ENCODE results near the gene PIK3CD. TPM values are rescaled to one million over a fixed set of nuclear protein-coding genes. Genes with fewer than 3 reads are reported as not detected.

The PIK3CD gene
- polyA plus RNA-seq, 1 donor from 2014 or later = 4.2 TPM

DNA sequence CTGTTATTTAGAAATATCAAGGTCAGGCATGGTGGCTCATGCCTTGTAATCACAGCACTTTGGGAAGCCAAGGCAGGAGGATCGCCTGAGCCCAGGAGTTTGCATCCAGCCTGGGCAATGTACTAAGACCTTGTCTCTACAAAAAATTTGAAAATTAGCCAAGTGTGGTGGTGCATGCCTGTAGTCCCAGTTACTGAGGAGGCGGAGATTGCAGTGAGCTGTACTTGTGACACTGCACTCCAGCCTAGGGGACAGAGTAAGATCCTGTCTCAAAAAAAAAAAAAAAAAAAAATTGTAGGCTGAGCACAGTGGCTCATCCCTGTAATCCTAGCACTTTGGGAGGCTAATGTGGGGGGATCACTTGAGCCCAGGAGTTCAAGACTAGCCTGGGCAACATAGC, 45.3 kb downstream of the PIK3CD start:
- Histone ChIP-seq H3K36me3 (ENCODE audit: insufficient read depth, low read length) (no peaks in the 10 kb centered on the region), H2AFZ (ENCODE audit: low read depth, low read length) (no peak overlapping the region), H3K9me3 (ENCODE audit: low read length) (no peaks in the 10 kb centered on the region), H3K4me3 (ENCODE audit: low read length) (no peak overlapping the region), H3K27me3 (ENCODE audit: insufficient read depth, low read depth, low read length) (no peaks in the 10 kb centered on the region), H3K9me2 (ENCODE audit: insufficient read depth, low read length) (no peaks in the 10 kb centered on the region), H3K9ac (ENCODE audit: low read length) (no peak overlapping the region), H3F3A (ENCODE audit: insufficient read depth, low read length, poor library complexity, severe bottlenecking) (no peaks in the 10 kb centered on the region), H4K20me1 (ENCODE audit: insufficient read depth) (no peaks in the 10 kb centered on the region), H3K4me2 (ENCODE audit: low read length) (no peak overlapping the region), H3K27ac (ENCODE audit: low read length) (no peak overlapping the region), H3K79me2 (replicated peaks; ENCODE audit: insufficient read depth, low read length) (no peaks in the 10 kb centered on the region)
- TF ChIP-seq, protein P1, sequence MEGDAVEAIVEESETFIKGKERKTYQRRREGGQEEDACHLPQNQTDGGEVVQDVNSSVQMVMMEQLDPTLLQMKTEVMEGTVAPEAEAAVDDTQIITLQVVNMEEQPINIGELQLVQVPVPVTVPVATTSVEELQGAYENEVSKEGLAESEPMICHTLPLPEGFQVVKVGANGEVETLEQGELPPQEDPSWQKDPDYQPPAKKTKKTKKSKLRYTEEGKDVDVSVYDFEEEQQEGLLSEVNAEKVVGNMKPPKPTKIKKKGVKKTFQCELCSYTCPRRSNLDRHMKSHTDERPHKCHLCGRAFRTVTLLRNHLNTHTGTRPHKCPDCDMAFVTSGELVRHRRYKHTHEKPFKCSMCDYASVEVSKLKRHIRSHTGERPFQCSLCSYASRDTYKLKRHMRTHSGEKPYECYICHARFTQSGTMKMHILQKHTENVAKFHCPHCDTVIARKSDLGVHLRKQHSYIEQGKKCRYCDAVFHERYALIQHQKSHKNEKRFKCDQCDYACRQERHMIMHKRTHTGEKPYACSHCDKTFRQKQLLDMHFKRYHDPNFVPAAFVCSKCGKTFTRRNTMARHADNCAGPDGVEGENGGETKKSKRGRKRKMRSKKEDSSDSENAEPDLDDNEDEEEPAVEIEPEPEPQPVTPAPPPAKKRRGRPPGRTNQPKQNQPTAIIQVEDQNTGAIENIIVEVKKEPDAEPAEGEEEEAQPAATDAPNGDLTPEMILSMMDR (IDR thresholded peaks at IDR 0.05; ENCODE audit: poor library complexity, severe bottlenecking) = no peak
- TF ChIP-seq RAD21 (conservative IDR thresholded peaks at IDR 0.05) (no peak), POLR2AphosphoS5 (IDR thresholded peaks at IDR 0.05) (no peak), SMC3 (conservative IDR thresholded peaks at IDR 0.05; ENCODE audit: poor library complexity) (no peak), TAF1 (IDR thresholded peaks at IDR 0.05; ENCODE audit: low read depth) (no peak), EP300 (conservative IDR thresholded peaks at IDR 0.05; ENCODE audit: poor library complexity, severe bottlenecking) (no peak), EZH2 (IDR thresholded peaks at IDR 0.05; ENCODE audit: borderline replicate concordance, insufficient read depth, low read length, poor library complexity, severe bottlenecking) (no peak), MXI1 (conservative IDR thresholded peaks at IDR 0.05; ENCODE audit: poor library complexity, severe bottlenecking) (no peak)
- TF ChIP-seq, protein P2, sequence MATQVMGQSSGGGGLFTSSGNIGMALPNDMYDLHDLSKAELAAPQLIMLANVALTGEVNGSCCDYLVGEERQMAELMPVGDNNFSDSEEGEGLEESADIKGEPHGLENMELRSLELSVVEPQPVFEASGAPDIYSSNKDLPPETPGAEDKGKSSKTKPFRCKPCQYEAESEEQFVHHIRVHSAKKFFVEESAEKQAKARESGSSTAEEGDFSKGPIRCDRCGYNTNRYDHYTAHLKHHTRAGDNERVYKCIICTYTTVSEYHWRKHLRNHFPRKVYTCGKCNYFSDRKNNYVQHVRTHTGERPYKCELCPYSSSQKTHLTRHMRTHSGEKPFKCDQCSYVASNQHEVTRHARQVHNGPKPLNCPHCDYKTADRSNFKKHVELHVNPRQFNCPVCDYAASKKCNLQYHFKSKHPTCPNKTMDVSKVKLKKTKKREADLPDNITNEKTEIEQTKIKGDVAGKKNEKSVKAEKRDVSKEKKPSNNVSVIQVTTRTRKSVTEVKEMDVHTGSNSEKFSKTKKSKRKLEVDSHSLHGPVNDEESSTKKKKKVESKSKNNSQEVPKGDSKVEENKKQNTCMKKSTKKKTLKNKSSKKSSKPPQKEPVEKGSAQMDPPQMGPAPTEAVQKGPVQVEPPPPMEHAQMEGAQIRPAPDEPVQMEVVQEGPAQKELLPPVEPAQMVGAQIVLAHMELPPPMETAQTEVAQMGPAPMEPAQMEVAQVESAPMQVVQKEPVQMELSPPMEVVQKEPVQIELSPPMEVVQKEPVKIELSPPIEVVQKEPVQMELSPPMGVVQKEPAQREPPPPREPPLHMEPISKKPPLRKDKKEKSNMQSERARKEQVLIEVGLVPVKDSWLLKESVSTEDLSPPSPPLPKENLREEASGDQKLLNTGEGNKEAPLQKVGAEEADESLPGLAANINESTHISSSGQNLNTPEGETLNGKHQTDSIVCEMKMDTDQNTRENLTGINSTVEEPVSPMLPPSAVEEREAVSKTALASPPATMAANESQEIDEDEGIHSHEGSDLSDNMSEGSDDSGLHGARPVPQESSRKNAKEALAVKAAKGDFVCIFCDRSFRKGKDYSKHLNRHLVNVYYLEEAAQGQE (IDR thresholded peaks at IDR 0.05; ENCODE audit: borderline replicate concordance) = no peak

DNA sequence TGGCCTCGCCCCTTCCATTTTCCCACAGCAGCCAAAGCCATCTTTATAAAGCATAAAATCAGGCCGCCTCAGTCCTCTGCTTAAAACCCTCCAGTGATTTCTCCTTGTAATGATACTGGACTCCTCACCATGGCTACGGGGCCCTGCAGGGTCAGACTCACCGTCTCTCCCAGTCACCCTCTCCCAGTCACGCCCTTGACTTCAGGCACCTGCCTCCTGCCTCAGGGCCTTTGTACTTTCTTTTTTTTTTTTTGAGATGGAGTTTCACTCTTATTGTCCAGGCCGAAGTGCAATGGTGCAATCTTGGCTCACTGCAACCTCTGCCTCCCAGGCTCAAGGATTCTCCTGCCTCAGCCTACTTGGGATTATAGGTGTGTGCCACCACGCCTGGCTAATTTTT, 47.8 kb downstream of the PIK3CD start:
- Histone ChIP-seq H3K4me3 (ENCODE audit: low read length) (no peak overlapping the region), H3K27ac (ENCODE audit: low read length) (no peak overlapping the region), H3K9me2 (ENCODE audit: insufficient read depth, low read length) (no peaks in the 10 kb centered on the region), H3K79me2 (replicated peaks; ENCODE audit: insufficient read depth, low read length) (no peaks in the 10 kb centered on the region), H3K27me3 (ENCODE audit: insufficient read depth, low read depth, low read length) (no peaks in the 10 kb centered on the region), H3K9ac (ENCODE audit: low read length) (no peak overlapping the region), H3F3A (ENCODE audit: insufficient read depth, low read length, poor library complexity, severe bottlenecking) (no peaks in the 10 kb centered on the region), H3K9me3 (ENCODE audit: low read length) (peaks cover 4% of the 10 kb centered on the region), H2AFZ (ENCODE audit: low read depth, low read length) (no peak overlapping the region), H3K36me3 (ENCODE audit: insufficient read depth, low read length) (no peaks in the 10 kb centered on the region), H4K20me1 (ENCODE audit: insufficient read depth) (no peaks in the 10 kb centered on the region), H3K4me2 (ENCODE audit: low read length) (no peak overlapping the region)
- no peak for TF ChIP-seq TAF1 (IDR thresholded peaks at IDR 0.05; ENCODE audit: low read depth)
- TF ChIP-seq, protein P1 (IDR thresholded peaks at IDR 0.05; ENCODE audit: poor library complexity, severe bottlenecking) = no peak
- no peak for TF ChIP-seq RAD21 (conservative IDR thresholded peaks at IDR 0.05)
- no peak for TF ChIP-seq MXI1 (conservative IDR thresholded peaks at IDR 0.05; ENCODE audit: poor library complexity, severe bottlenecking)
- no peak for TF ChIP-seq POLR2AphosphoS5 (IDR thresholded peaks at IDR 0.05)
- TF ChIP-seq, protein P2 (IDR thresholded peaks at IDR 0.05; ENCODE audit: borderline replicate concordance) = no peak
- TF ChIP-seq SMC3 (conservative IDR thresholded peaks at IDR 0.05; ENCODE audit: poor library complexity) = no peak
- no peak for TF ChIP-seq EZH2 (IDR thresholded peaks at IDR 0.05; ENCODE audit: borderline replicate concordance, insufficient read depth, low read length, poor library complexity, severe bottlenecking)
